Measurements from ENCODE around the gene TSPAN4. TPM values are rescaled to one million over a fixed set of nuclear protein-coding genes. Genes with fewer than 3 reads are reported as not detected.
A peak's percentile ranks its signal among the peaks of the same experiment; 100 is the strongest.

TSPAN4 gene
- polyA plus RNA-seq, 6 donors from 2014 or later, result 1.5 to 3.4 (median 2.8) TPM; not detected in 1

DNA sequence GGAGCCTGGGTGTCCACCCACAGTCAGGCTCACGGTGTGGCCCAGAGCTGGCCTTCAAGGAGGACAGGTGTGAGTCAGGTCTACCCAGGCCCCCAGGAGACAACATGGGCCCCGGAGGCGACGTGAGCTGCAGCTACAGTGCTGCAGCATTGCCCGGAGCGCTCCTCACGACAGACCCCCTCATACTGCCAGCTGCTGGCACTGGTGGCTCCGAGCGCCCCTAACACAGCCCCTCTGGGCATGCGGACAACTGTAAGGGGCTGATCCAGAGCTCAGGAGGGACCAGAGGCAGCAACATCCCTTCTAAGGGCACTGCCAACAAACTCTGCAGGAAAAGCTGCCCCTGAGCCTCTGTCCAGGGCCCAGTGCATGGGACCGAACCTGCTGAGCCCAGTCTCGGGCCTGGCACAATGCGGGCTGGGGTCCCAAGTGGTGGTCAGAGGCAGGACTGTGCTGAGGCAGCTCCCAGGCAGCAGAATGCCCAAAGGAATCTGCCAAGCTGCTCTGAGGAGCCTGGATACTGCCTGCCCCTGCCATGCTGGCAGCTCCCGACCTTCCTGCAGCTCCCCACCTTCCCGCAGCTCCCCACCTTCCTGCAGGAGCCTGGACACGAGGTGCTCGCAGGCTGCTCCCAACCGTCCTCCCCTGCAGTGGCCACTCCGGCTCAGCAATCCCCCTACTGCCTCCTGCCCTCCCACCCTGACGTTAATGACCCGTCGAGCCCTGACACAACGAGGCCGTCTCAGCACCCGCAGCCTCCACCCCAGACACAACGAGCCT is 52.9 kb downstream of the TSPAN4 start:
- H3K4me1 Mint-ChIP-seq, result peaks cover 0 to 10% (median 0%) of the 10 kb centered on the region in 3 donors
- no peak overlapping the region for H3K27ac Mint-ChIP-seq
- H3K36me3 Mint-ChIP-seq, result no peaks in the 10 kb centered on the region
- no peaks in the 10 kb centered on the region for H3K27me3 Mint-ChIP-seq
- ATAC-seq (ENCODE audit: low read depth in 2 of 2) (no peak), DNase-seq (no peak)
- H3K9me3 Mint-ChIP-seq, result no peaks in the 10 kb centered on the region
- no peak overlapping the region for H3K4me3 Mint-ChIP-seq

- H3K36me3 Mint-ChIP-seq, result peaks cover 0 to 11% of the 10 kb centered on the region in 2 donors
- peak overlapping the region in 2 of 6 donors; percentile 36 to 57 for H3K27ac Mint-ChIP-seq
- no peak overlapping the region for H3K4me3 Mint-ChIP-seq
- H3K9me3 Mint-ChIP-seq, result no peaks in the 10 kb centered on the region
- ATAC-seq (ENCODE audit: low read depth in 2 of 2) (no peak), DNase-seq (no peak)
- peaks cover 5 to 10% (median 5%) of the 10 kb centered on the region in 3 donors for H3K4me1 Mint-ChIP-seq
- H3K27me3 Mint-ChIP-seq, result no peaks in the 10 kb centered on the region
These were observed 54.8 kb downstream of the TSPAN4 start for GRCh38 chr11:897253-898142.

DNA sequence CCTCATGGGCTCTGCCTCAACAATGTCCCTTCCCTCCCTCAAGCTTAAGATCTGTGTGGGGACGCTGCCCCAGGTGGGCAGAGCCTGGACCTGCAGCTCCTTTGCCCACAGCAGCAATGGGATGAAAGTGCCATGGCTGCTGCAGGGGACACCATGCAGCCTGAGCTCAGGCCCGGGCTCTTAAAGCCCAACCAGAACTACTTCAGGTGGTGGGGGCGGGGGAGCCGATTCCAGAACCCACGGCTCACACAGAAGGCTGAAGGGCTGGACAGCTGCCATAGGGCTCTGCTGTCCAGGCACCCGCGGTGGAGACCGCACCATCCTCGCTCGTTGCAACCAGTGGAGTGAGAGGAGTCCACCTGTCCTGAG is 55.5 kb downstream of the TSPAN4 start:
- no peaks in the 10 kb centered on the region for H3K9me3 Mint-ChIP-seq
- no peak for DNase-seq
- peaks cover 0 to 11% of the 10 kb centered on the region in 2 donors for H3K36me3 Mint-ChIP-seq
- peaks cover 5 to 8% (median 8%) of the 10 kb centered on the region in 3 donors for H3K4me1 Mint-ChIP-seq
- no peak overlapping the region for H3K4me3 Mint-ChIP-seq
- no peaks in the 10 kb centered on the region for H3K27me3 Mint-ChIP-seq
- H3K27ac Mint-ChIP-seq, result no peak overlapping the region
- ATAC-seq (ENCODE audit: low read depth in 2 of 2), result no peak

- H3K27ac Mint-ChIP-seq, result no peak overlapping the region
- H3K27me3 Mint-ChIP-seq, result no peaks in the 10 kb centered on the region
- H3K9me3 Mint-ChIP-seq, result no peaks in the 10 kb centered on the region
- peaks cover 0 to 11% of the 10 kb centered on the region in 2 donors for H3K36me3 Mint-ChIP-seq
- H3K4me1 Mint-ChIP-seq, result peaks cover 5 to 8% (median 5%) of the 10 kb centered on the region in 3 donors
- ATAC-seq (ENCODE audit: low read depth in 2 of 2) (no peak), DNase-seq (no peak)
- H3K4me3 Mint-ChIP-seq, result no peak overlapping the region
These were observed 56.0 kb downstream of the TSPAN4 start for GRCh38 chr11:898540-899190.

DNA sequence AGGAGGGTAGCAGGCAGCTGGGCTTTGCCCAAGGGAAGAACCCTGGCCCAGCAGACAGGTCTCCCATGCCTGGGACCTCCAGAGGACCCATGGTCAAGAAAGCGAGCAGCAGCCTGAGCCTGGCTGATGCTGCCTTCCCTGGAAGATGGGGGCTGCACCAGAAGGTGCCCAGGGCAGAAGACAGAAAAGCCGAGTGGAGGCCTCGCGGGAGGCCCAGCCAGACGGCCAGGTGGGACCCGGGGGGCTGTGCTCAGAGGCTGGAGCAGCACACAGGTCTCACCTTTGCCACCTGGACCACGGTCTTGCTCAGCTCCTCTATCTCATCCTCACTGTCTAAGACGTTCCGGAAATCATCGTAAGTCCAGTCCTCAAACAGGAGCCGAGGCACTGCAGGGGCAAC is 57.1 kb downstream of the TSPAN4 start:
- H3K4me1 Mint-ChIP-seq, result peaks cover 5 to 10% (median 10%) of the 10 kb centered on the region in 3 donors
- H3K27ac Mint-ChIP-seq, result no peak overlapping the region
- no peak overlapping the region for H3K4me3 Mint-ChIP-seq
- peaks cover 0 to 11% of the 10 kb centered on the region in 2 donors for H3K36me3 Mint-ChIP-seq
- DNase-seq, result no peak
- ATAC-seq (ENCODE audit: low read depth in 2 of 2), result no peak
- H3K27me3 Mint-ChIP-seq, result no peaks in the 10 kb centered on the region
- no peaks in the 10 kb centered on the region for H3K9me3 Mint-ChIP-seq

DNA sequence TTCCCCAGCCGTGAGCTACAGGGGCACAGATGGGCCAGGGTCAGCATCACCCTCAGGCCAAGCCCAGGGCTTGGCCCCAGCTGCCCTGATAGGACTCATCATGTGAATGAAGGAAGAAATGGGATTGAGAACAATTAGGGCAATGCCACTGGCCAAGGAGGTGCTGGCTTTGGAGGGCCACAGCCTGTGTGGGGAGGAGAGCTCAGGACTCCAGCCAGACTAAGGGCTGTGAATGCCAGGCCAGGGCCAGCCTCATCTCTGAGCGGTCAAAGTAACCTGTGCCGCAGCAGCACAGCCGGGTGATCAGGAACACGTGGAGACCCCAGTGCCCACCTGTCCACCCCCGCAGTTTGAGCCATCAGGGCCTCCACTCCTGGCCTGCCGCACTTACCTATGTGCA is 57.9 kb downstream of the TSPAN4 start:
- Mint-ChIP-seq H3K27ac (no peak overlapping the region), H3K9me3 (no peaks in the 10 kb centered on the region), H3K36me3 (peaks cover 0 to 11% of the 10 kb centered on the region in 2 donors), H3K27me3 (no peaks in the 10 kb centered on the region), H3K4me1 (peaks cover 5 to 11% (median 10%) of the 10 kb centered on the region in 3 donors), H3K4me3 (no peak overlapping the region)
- DNase-seq (no peak), ATAC-seq (ENCODE audit: low read depth in 2 of 2) (no peak)

DNA sequence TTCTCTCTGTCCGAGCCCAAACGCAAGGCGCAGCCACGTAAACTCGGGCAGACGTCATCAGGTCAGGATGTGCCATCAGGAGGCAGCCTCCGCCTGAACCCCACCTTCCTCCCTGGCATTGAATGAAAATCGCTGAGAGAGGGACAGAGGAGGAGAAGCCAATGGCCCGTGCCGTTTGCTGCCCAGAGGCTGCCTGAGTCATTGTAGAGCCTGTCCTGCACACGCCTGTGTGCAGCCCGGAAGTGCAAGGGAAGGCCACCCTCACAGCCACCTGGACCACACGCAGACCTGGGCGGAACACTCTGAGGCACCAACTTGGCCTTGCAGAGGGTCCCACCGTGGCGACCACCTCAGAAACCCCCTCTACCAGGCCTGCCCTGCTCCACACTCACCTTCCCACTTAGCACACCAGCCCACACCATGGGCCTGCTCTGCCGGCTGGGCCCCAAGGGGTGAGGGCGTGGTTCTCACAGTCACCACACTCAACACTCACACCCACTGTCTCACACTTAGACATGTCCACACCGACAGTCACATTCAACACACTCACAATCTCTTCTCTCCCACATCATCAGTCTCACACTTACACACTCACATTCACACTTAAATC is 58.9 kb downstream of the TSPAN4 start:
- Mint-ChIP-seq H3K27me3 (no peaks in the 10 kb centered on the region), H3K4me1 (peaks cover 0 to 14% (median 10%) of the 10 kb centered on the region in 3 donors), H3K4me3 (no peak overlapping the region), H3K27ac (no peak overlapping the region), H3K9me3 (no peaks in the 10 kb centered on the region), H3K36me3 (peaks cover 0 to 11% of the 10 kb centered on the region in 2 donors)
- DNase-seq (no peak), ATAC-seq (ENCODE audit: low read depth in 2 of 2) (no peak)

GRCh38 chr11:904380-904779 is 61.7 kb downstream of the TSPAN4 start:
- H3K4me3 Mint-ChIP-seq, result no peak overlapping the region
- H3K27ac Mint-ChIP-seq, result peak overlapping the region in 1 of 6 donors; percentile 49
- DNase-seq (no peak), ATAC-seq (ENCODE audit: low read depth in 2 of 2) (no peak)
- peaks cover 19 to 30% (median 26%) of the 10 kb centered on the region in 3 donors for H3K4me1 Mint-ChIP-seq
- peaks cover 0 to 11% of the 10 kb centered on the region in 2 donors for H3K36me3 Mint-ChIP-seq
- no peaks in the 10 kb centered on the region for H3K9me3 Mint-ChIP-seq
- H3K27me3 Mint-ChIP-seq, result no peaks in the 10 kb centered on the region

DNA sequence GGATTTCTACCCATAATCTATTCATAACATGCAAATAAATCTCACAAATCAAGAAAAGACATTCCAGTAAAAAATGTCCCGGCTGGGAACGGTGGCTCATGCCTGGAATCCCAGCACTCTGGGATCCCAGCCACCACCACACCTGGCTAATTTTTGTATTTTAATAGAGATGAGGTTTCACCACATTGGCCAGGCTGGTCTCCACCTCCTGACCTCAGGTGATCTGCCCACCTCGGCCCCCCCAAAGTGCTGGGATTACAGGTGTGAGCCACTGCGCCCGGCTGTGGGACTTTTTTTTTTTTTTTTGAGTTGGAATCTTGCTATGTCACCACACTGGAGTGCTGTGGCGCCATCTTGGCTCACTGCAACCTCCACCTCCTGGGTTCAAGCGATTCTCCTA is 63.3 kb downstream of the TSPAN4 start:
- H3K4me3 Mint-ChIP-seq, result peak overlapping the region in 1 of 8 donors; percentile 57
- no peaks in the 10 kb centered on the region for H3K27me3 Mint-ChIP-seq
- ATAC-seq (ENCODE audit: low read depth in 2 of 2) (no peak), DNase-seq (no peak)
- H3K9me3 Mint-ChIP-seq, result no peaks in the 10 kb centered on the region
- peaks cover 0 to 11% of the 10 kb centered on the region in 2 donors for H3K36me3 Mint-ChIP-seq
- H3K27ac Mint-ChIP-seq, result peak overlapping the region in 1 of 6 donors; percentile 55
- H3K4me1 Mint-ChIP-seq, result peaks cover 28 to 36% (median 33%) of the 10 kb centered on the region in 3 donors

DNA sequence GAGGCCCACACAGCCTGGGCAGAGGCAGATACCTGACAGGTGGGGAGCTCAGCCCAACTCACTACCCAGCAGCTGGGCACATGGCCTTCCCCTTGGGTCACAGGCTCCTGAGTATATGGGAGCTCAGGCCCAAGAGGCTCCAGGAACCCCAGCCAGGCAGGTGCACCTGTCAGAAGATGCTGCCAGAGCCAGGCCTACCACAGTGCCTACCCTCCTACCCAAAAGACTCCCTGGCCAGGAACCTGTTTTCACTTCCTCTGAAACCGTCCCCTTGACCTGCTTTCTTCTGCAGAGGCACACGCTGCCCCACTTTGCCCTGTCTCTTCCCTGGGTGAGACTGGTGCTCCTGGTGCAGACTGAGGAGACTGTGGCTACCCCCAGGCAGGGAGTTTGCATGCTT is 65.0 kb downstream of the TSPAN4 start:
- DNase-seq, result no peak
- Mint-ChIP-seq H3K4me1 (peaks cover 32 to 37% (median 35%) of the 10 kb centered on the region in 3 donors), H3K27ac (peak overlapping the region in 3 of 6 donors; percentile 32 to 89 (median 77)), H3K4me3 (peak overlapping the region in 6 of 8 donors; percentile 9 to 73 (median 42)), H3K9me3 (no peaks in the 10 kb centered on the region), H3K27me3 (no peaks in the 10 kb centered on the region), H3K36me3 (no peaks in the 10 kb centered on the region)
- no peak for ATAC-seq (ENCODE audit: low read depth in 2 of 2)

DNA sequence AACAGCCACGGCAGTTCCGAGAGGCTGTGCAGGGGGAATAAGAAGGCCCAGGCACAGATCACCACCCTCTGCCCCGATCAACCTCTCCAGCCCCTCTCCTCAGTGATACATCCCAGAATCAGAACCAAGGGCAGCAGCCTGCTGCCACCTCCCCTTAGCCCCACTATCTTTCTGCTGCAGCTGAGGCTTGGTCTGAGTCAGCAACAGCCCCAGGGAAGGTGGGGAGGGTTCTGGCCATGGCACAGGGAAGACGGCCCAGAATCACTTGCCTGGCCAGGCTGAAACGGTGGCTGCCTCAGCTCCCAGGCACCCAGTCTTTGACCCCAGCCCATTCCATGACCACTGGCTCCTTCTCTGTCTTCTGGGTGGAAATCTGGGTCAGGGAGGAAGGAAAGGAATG is 65.6 kb downstream of the TSPAN4 start:
- DNase-seq, result no peak
- H3K9me3 Mint-ChIP-seq, result no peaks in the 10 kb centered on the region
- H3K36me3 Mint-ChIP-seq, result no peaks in the 10 kb centered on the region
- peak overlapping the region in 2 of 6 donors; percentile 77 to 89 for H3K27ac Mint-ChIP-seq
- H3K4me3 Mint-ChIP-seq, result peak overlapping the region in 6 of 8 donors; percentile 9 to 73 (median 61)
- no peaks in the 10 kb centered on the region for H3K27me3 Mint-ChIP-seq
- no peak for ATAC-seq (ENCODE audit: low read depth in 2 of 2)
- peaks cover 30 to 37% (median 35%) of the 10 kb centered on the region in 3 donors for H3K4me1 Mint-ChIP-seq

DNA sequence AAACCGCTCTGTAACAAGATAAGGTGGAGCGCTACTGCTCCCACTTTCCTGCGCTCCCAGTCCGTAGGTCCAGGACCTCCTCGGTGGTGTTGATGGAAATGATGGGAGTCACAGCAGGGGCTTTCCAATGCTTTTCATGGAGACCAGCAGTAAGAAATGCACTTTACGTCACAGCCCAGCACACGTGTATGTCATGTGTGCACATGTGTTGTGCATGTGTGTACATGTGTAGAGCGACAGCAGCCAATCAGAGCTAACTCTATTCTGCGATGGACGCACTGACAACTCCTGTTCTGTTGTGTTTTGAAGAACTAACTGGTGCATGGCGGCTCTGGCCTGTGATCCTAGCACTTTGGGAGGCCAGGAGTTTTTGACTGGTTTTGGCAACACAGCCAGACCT is 66.8 kb downstream of the TSPAN4 start:
- no peak for DNase-seq
- Mint-ChIP-seq H3K4me1 (peaks cover 29 to 35% (median 31%) of the 10 kb centered on the region in 3 donors), H3K9me3 (no peaks in the 10 kb centered on the region), H3K27me3 (no peaks in the 10 kb centered on the region), H3K36me3 (no peaks in the 10 kb centered on the region), H3K4me3 (peak overlapping the region; percentile 85 to 97 (median 93)), H3K27ac (no peak overlapping the region)
- no peak for ATAC-seq (ENCODE audit: low read depth in 2 of 2)

Measured in naive B cell (primary cell).